ENCODE data around the gene HPN.

DNA sequence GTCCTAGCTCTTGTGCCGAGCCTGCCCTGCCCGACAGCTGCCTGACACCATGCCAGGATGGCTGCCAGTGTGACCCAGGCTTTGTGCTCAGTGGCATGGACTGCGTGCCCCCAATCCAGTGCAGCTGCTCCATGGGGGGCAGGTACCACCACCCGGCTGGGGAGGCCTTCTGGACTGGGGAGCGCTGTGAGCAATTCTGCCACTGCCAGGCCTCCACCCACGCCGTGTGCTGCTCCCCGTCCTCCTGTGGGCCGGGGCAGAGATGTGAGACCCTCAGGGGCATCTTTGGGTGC, 64.7 kb downstream of the HPN start:
- TF ChIP-seq, protein P1, sequence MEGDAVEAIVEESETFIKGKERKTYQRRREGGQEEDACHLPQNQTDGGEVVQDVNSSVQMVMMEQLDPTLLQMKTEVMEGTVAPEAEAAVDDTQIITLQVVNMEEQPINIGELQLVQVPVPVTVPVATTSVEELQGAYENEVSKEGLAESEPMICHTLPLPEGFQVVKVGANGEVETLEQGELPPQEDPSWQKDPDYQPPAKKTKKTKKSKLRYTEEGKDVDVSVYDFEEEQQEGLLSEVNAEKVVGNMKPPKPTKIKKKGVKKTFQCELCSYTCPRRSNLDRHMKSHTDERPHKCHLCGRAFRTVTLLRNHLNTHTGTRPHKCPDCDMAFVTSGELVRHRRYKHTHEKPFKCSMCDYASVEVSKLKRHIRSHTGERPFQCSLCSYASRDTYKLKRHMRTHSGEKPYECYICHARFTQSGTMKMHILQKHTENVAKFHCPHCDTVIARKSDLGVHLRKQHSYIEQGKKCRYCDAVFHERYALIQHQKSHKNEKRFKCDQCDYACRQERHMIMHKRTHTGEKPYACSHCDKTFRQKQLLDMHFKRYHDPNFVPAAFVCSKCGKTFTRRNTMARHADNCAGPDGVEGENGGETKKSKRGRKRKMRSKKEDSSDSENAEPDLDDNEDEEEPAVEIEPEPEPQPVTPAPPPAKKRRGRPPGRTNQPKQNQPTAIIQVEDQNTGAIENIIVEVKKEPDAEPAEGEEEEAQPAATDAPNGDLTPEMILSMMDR (IDR thresholded peaks at IDR 0.05): no peak
- no peak for TF ChIP-seq POLR2AphosphoS5 (IDR thresholded peaks at IDR 0.05)
- no peak for TF ChIP-seq POLR2A (IDR thresholded peaks at IDR 0.05)
